Measurements from ENCODE around the gene EGFL7. TPM values are rescaled to one million over a fixed set of nuclear protein-coding genes. Genes with fewer than 3 reads are reported as not detected.

The EGFL7 gene
- total RNA-seq, result under 1 TPM; 0.36 to 0.52 TPM

DNA sequence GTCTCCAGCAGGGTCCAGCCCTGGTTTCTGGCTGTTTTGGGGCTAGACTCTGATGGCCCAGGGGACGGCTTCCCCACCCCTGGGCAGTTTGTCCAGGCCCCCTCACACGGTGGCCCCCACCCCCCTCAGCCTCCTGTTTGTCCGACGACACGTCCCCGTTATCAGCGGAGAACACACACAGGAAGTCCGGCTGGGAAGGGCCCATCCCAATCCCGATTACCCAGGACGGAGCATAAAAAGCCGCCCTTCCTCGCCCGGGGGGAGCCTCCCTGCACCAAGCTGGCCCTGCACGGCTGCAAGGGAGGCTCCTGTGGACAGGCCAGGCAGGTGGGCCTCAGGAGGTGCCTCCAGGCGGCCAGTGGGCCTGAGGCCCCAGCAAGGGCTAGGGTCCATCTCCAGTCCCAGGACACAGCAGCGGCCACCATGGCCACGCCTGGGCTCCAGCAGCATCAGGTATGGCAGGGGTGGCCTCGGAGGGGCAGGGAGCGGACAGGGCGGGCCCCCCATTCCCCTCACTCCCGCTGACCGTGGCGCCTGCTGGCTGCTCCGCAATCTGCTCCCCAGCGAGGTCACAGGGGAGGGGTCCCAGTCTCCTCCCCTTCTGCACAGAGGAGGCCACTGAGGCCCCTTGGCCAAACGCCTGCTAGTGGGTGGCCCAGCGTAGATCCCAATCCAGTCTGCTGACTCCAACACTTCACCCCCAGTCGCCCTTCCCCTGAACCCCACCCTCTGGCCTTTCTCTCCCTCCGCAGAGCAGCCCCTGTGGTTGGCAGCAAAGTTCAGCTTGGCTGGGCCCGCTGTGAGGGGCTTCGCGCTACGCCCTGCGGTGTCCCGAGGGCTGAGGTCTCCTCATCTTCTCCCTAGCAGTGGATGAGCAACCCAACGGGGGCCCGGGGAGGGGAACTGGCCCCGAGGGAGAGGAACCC lies at the start of gene EGFL7:
EGFL7 (plus strand) TSS at position 261 of the 926 bp plus-strand sequence. CDS start 5,367 bp downstream, outside the sequence.
- Mint-ChIP-seq H3K27me3 (peaks cover 7 to 11% of the 10 kb centered on the region in 2 donors), H3K9me3 (no peaks in the 10 kb centered on the region), H3K27ac (no peak within 1 kb of the TSS), H3K4me1 (ENCODE audit: low read depth in 2 of 2) (peaks cover 0 to 1% of the 10 kb centered on the region in 2 donors), H3K4me3 (no peak within 1 kb of the TSS), H3K36me3 (no peaks in the 10 kb centered on the region)
- no peak for ATAC-seq
- DNase-seq (ENCODE audit: low spot score), result no peak

DNA sequence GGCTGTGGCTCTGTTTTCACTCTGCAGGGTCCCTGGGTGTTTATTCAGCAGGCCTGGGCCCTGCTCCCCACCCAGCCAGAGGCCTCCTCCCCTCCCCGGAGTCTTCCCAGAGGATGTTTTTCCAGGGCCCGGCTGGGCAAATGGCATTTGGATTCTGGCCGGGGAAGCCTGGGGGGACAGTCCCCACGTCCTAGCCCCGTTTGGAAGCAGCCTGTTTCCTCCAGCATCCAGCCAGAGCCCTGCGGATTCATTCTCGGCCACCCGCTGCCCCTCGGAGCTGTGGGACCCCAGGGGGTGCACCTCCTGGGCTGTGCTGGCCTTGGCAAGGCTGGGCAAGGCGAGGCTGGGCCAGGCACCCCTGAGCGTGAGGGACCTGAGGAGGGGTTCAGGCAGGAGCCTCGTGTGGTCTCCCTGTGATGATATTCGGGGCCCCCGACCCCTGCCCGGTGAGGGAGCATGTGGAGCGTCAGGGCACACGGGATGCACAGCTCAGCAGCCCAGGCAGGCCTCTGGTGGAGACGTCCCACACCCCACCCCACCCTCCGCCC lies 48.8 kb upstream of the EGFL7 start:
- H3K27me3 Mint-ChIP-seq, result no peaks in the 10 kb centered on the region
- no peaks in the 10 kb centered on the region for H3K9me3 Mint-ChIP-seq
- H3K4me3 Mint-ChIP-seq, result no peak overlapping the region
- no peak overlapping the region for H3K27ac Mint-ChIP-seq
- H3K36me3 Mint-ChIP-seq, result no peaks in the 10 kb centered on the region
- ATAC-seq, result no peak
- H3K4me1 Mint-ChIP-seq (ENCODE audit: low read depth in 2 of 2), result peaks cover 18 to 25% of the 10 kb centered on the region in 2 donors
- DNase-seq (ENCODE audit: low spot score), result no peak

- Mint-ChIP-seq H3K9me3 (no peaks in the 10 kb centered on the region), H3K36me3 (no peaks in the 10 kb centered on the region), H3K27ac (no peak overlapping the region), H3K4me1 (ENCODE audit: low read depth in 2 of 2) (peaks cover 23 to 30% of the 10 kb centered on the region in 2 donors), H3K27me3 (no peaks in the 10 kb centered on the region), H3K4me3 (no peak overlapping the region)
- no peak for DNase-seq (ENCODE audit: low spot score)
- no peak for ATAC-seq
These were observed 48.3 kb upstream of the EGFL7 start for GRCh38 chr9:136614372-136614922.

DNA sequence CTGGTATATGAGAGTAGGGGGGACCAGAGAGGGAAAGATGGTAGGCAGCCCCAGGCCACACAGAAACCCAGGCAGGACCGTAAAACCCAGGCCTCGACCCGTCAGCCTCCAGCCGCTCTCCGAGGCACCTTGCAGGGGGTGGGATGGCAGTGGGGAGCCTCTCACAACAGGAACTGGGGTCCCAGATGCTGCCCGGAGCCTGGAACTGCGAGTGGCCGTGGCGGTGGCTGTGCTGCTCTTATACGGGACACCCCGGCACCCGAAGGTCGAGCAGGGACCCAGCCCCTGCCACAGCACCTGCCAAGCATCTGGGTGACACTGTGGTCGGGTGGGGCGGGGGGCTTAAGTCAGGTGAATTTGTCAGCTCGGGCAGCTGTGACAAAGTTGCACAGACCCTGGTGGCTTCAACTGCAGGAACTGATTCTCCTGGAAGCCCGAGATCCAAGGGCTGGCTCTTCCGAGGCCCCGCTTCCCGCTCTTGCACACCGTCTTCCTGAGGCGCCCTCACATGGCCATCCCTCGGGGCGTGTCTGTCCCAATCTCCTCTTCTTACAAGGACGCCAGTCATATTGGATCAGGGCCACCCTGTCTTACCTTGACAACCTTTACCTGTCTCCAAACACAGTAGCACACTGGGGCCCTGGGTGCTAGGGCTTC lies 47.6 kb upstream of the EGFL7 start:
- Mint-ChIP-seq H3K4me1 (ENCODE audit: low read depth in 2 of 2) (peaks cover 28 to 36% of the 10 kb centered on the region in 2 donors), H3K27ac (peak overlapping the region in 1 of 2 donors; percentile 69), H3K36me3 (no peaks in the 10 kb centered on the region), H3K9me3 (no peaks in the 10 kb centered on the region), H3K27me3 (no peaks in the 10 kb centered on the region), H3K4me3 (no peak overlapping the region)
- no peak for DNase-seq (ENCODE audit: low spot score)
- no peak for ATAC-seq

DNA sequence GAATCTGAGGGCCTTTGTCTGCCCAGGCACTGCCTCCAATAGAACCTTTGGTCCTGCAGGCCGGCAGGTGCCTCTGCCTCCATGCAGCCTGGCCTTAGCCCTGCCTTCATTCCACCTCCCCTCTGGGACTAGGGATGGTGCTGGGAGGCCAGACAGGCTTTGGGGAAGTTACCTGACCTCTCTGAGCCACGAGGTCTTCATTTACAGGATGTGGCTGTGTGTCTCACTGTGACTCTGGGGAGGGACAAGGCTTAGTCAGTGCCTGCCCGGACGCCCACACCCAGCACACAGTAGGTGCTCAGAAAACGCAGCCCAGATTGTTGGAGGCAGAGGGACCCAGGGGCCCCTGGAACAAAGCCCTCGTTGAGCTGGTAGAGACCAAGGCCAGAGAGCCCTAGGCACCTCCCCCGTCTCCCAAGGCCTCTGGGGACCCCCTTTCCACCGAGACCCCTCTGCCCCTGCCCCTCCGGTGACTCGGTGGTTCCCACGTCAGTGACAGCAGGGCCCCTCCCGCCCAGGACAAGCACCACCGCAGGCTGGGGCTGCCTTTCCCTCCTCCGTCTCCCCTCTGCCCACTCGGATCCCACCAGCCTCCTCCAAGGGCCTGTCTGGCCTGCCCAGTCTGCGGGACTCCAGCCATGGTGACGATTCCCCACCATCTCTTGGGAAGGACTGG lies 46.9 kb upstream of the EGFL7 start:
- H3K27me3 Mint-ChIP-seq, result no peaks in the 10 kb centered on the region
- peak overlapping the region in 1 of 2 donors; percentile 69 for H3K27ac Mint-ChIP-seq
- no peaks in the 10 kb centered on the region for H3K9me3 Mint-ChIP-seq
- H3K36me3 Mint-ChIP-seq, result no peaks in the 10 kb centered on the region
- DNase-seq (ENCODE audit: low spot score) (no peak), ATAC-seq (no peak)
- peaks cover 28 to 36% of the 10 kb centered on the region in 2 donors for H3K4me1 Mint-ChIP-seq (ENCODE audit: low read depth in 2 of 2)
- no peak overlapping the region for H3K4me3 Mint-ChIP-seq

DNA sequence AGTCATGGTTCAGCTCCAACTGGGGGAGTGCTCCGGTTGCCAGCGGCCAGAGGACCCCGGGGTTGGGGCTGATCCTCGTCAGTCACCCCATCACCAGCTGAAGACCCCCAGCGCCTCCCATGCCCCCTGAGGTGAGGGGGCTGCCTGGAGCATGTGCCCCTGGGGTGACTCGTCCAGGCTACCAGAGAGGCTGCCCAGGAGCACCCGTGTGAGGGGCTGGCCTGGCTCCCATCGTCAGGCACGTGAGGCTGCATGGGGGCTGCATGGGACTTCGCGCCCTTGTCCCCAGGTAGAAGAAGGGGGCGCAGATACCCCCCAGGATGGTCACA lies 46.4 kb upstream of the EGFL7 start:
- Mint-ChIP-seq H3K27me3 (no peaks in the 10 kb centered on the region), H3K36me3 (no peaks in the 10 kb centered on the region), H3K4me3 (no peak overlapping the region), H3K9me3 (no peaks in the 10 kb centered on the region), H3K27ac (no peak overlapping the region), H3K4me1 (ENCODE audit: low read depth in 2 of 2) (peaks cover 28 to 36% of the 10 kb centered on the region in 2 donors)
- no peak for DNase-seq (ENCODE audit: low spot score)
- no peak for ATAC-seq

DNA sequence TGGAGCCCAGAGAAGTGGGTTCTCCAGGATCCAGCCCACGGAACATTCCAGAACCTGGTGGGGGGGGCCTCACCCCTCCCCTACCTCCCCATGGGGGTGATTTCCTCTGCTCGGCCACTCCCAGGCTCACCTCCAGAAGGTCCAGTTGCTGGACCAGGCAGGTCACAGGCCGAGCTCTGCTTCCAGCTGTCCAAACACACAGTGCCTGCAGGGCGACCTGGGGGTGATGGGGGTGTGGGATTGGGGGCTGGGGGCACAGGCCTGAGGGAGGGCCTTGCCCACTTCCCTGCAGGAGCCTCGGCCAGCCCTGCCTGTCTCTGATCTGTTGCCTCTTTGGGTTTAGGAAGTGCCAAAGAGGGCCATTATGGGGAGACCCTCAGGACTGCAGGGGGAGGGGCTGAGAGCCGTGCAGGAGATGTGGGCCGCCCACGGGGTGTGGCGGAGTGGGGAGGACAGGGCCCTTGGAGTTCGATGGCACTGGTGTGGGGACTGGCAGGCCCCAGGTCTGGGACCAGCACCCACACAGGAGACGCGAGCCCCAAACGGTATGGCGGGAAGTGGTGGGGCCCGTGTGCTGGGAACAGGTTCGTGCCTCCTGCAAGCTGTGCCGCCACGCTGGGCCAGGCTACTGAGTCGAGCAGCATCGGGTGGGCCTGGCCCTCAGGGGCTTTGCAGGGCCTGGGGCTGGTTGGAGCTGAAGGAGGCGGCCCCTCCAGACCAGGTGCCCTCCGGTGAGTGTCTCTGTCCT lies 45.6 kb upstream of the EGFL7 start:
- Mint-ChIP-seq H3K36me3 (no peaks in the 10 kb centered on the region), H3K27me3 (no peaks in the 10 kb centered on the region), H3K9me3 (no peaks in the 10 kb centered on the region), H3K4me3 (peak overlapping the region; percentile 53), H3K4me1 (ENCODE audit: low read depth in 2 of 2) (peaks cover 28 to 36% of the 10 kb centered on the region in 2 donors), H3K27ac (peak overlapping the region; percentile 43 to 61)
- ATAC-seq (no peak), DNase-seq (ENCODE audit: low spot score) (no peak)

DNA sequence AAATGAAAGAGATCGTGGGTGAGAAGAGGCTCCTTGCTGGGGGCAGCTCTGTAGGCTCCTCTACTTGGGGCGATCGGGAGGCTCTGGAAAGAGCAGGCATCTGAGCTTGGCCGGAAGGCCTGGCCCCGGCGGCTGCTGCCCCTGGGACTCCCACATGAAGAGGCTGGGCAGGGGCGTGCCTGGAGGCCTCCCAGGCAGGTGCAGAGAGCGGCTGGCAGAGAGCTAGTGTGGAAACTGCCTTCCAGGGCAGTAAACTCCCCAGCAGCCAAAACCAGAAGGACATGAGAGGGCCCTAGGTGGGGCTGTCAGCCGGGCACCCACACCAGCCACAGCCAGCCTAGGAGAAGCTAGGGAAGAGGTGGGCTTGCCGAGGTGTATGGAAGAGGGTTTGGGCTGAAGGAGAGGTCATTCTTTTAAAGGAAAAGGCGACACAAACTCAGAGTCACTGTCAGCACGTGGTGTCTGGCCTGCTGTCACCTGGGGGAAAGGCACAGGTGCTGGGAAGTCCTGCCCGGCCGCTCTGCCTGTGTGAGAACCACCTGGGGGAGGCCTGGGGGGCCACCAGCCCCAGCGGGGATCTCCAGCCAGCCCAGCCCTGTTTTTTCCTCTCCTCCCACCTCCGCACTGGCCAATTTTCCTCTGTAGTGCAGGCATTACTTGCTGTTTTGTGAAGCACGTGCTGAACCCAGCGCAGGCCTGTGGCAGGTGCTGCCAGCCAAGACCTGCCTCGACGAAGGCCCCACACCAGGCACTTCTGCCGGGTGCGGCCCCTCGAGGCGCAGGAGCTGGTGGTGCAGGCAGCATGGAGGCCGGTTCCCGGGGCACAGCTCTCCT lies 44.8 kb upstream of the EGFL7 start:
- Mint-ChIP-seq H3K4me3 (peak overlapping the region; percentile 74), H3K36me3 (no peaks in the 10 kb centered on the region), H3K4me1 (ENCODE audit: low read depth in 2 of 2) (peaks cover 28 to 39% of the 10 kb centered on the region in 2 donors), H3K27ac (peak overlapping the region; percentile 43 to 61), H3K9me3 (no peaks in the 10 kb centered on the region), H3K27me3 (no peaks in the 10 kb centered on the region)
- no peak for ATAC-seq
- no peak for DNase-seq (ENCODE audit: low spot score)

DNA sequence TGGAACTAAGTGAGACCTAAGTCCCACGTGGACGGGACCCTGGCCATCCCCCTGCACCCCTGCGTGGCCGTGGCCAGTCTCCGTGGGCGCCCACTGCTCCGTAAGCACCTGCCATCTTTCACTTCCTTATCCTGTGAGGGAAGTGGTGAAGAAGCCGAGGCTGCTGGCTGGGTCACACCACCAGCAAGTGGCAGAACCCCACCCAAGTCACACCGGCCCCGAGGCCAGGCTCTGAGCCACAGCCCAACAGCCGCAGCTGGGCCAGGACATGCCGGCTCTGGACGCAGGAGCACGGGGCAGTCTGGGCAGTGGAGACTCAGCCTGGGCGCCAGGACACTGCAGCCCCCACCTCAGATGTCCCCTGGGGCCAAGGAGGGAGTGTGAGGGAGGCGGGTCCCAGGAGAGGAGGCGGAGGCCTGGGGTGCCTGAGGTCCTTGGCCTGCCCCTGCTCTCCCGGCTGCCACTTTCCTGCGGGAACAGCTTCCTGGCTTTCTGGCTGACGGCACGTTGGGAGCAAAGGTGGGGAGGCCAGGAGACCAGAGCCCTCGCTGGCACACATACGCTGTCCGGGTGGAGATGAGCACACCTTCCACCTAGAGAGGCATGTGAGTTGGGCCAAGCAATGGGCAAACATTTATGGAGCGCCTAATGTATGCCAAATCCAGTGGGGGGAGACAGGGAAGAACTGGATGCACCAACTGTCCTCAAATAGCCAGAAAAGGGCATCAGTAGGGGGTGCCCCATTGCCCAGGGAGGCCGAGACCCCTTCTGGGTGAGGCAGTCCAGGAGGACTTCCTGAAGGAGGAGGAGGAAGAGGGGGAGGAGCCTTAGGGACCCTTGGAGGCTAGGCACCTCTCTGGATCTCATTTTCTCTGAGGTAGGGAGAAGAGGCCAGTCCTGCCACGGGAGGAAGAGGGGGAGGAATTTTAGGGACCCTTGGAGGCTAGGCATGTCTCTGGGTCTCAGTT lies 43.9 kb upstream of the EGFL7 start:
- DNase-seq (ENCODE audit: low spot score), result no peak
- H3K27ac Mint-ChIP-seq, result peak overlapping the region; percentile 61
- H3K4me3 Mint-ChIP-seq, result peak overlapping the region; percentile 74
- no peaks in the 10 kb centered on the region for H3K27me3 Mint-ChIP-seq
- no peaks in the 10 kb centered on the region for H3K9me3 Mint-ChIP-seq
- H3K36me3 Mint-ChIP-seq, result no peaks in the 10 kb centered on the region
- ATAC-seq, result peak in 1 of 2 donors; percentile 47
- peaks cover 28 to 39% of the 10 kb centered on the region in 2 donors for H3K4me1 Mint-ChIP-seq (ENCODE audit: low read depth in 2 of 2)

GRCh38 chr9:136619742-136620440 lies 42.8 kb upstream of the EGFL7 start:
- Mint-ChIP-seq H3K36me3 (no peaks in the 10 kb centered on the region), H3K9me3 (no peaks in the 10 kb centered on the region), H3K4me3 (peak overlapping the region; percentile 74), H3K27me3 (no peaks in the 10 kb centered on the region), H3K4me1 (ENCODE audit: low read depth in 2 of 2) (peaks cover 28 to 39% of the 10 kb centered on the region in 2 donors), H3K27ac (peak overlapping the region; percentile 61)
- DNase-seq (ENCODE audit: low spot score) (peak; percentile 88), ATAC-seq (peak; percentile 87 to 88)

DNA sequence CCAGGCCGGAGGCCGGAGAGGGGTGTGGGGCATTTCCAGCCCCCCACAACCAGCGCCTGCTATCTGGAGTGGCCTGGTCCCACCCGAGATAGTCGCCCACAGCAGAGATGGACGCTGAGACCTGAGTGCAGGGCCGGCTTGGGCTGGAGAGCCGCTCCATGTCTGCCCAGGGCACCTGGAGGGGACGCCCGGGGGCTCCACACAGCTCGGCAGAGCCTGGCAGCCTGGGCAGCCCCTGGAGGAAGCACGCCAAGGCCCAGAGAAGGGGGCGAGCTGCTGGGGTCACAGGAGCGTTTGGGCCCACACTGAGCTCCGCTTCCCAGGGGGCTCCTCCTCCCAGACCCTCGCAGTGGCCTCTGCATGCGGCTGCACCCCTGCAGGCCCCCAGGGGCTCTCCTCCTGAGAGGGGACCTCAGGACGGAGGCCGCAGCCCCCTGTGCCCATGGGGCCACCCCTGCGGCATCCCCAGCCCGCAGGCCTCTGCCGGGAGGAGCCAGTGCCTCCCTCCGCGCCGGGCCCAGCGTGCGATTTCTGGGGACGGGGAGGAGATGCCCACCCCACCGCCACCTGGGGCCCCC lies 42.2 kb upstream of the EGFL7 start:
- peaks cover 25 to 36% of the 10 kb centered on the region in 2 donors for H3K4me1 Mint-ChIP-seq (ENCODE audit: low read depth in 2 of 2)
- ATAC-seq (no peak), DNase-seq (ENCODE audit: low spot score) (no peak)
- H3K4me3 Mint-ChIP-seq, result no peak overlapping the region
- H3K36me3 Mint-ChIP-seq, result no peaks in the 10 kb centered on the region
- H3K27ac Mint-ChIP-seq, result no peak overlapping the region
- no peaks in the 10 kb centered on the region for H3K9me3 Mint-ChIP-seq
- no peaks in the 10 kb centered on the region for H3K27me3 Mint-ChIP-seq
